SK-N-DZ (cell line): ENCODE results near the gene BMP4.

ENCODE experiments used
- DNase-seq: peaks from one replicate; pipeline ENCODE4 v3.0.0-alpha.2; 2015; ENCODE audit warnings: low spot score

The BMP4 gene

GRCh38 chr14:53964249-53964648 is 7.6 kb upstream of the BMP4 start:
- no peak for DNase-seq

- no peak for DNase-seq
Observed at GRCh38 chr14:53963320-53964227, 6.9 kb upstream of the BMP4 start.

GRCh38 chr14:53962953-53963319 is 6.3 kb upstream of the BMP4 start:
- no peak for DNase-seq

GRCh38 chr14:53958628-53959027 is 2.0 kb upstream of the BMP4 start:
- DNase-seq = no peak

- DNase-seq = no peak
Observed at GRCh38 chr14:53957739-53958138, 1.1 kb upstream of the BMP4 start.

- no peak for DNase-seq
Observed at GRCh38 chr14:53955671-53956426, 776 bp downstream of the BMP4 start.

GRCh38 chr14:53955229-53955556 is 1.4 kb downstream of the BMP4 start:
- no peak for DNase-seq

GRCh38 chr14:53954551-53955228 is 1.9 kb downstream of the BMP4 start:
- DNase-seq = no peak

- DNase-seq = no peak
Observed at GRCh38 chr14:53953828-53954550, 2.6 kb downstream of the BMP4 start.

- peak; percentile 59 for DNase-seq
Observed at GRCh38 chr14:53953002-53953827, 3.4 kb downstream of the BMP4 start.

GRCh38 chr14:53952533-53952932 is 4.1 kb downstream of the BMP4 start:
- DNase-seq = no peak

- DNase-seq = peak; percentile 7
Observed at GRCh38 chr14:53951627-53952303, 4.9 kb downstream of the BMP4 start.

GRCh38 chr14:53951243-53951626 is 5.4 kb downstream of the BMP4 start:
- DNase-seq = no peak

GRCh38 chr14:53950031-53950793 is 6.4 kb downstream of the BMP4 start:
- DNase-seq = no peak

GRCh38 chr14:53949201-53949600 is 7.4 kb downstream of the BMP4 start:
- no peak for DNase-seq

- DNase-seq = no peak
Observed at GRCh38 chr14:53948205-53948884, 8.3 kb downstream of the BMP4 start.

GRCh38 chr14:53947452-53948204 is 9.0 kb downstream of the BMP4 start:
- no peak for DNase-seq

- no peak for DNase-seq
Observed at GRCh38 chr14:53947094-53947445, 9.6 kb downstream of the BMP4 start.
